ENCODE data around the gene GOSR1. TPM values are rescaled to one million over a fixed set of nuclear protein-coding genes. Genes with fewer than 3 reads are reported as not detected.
"Not testable (repeated sequence)": the region's sequence is repeated elsewhere in the genome, so short reads cannot be mapped to it uniquely, and the experiment has no call there.

The GOSR1 gene
- total RNA-seq, 1 experiment from 2014 or later = 14.8 TPM

DNA sequence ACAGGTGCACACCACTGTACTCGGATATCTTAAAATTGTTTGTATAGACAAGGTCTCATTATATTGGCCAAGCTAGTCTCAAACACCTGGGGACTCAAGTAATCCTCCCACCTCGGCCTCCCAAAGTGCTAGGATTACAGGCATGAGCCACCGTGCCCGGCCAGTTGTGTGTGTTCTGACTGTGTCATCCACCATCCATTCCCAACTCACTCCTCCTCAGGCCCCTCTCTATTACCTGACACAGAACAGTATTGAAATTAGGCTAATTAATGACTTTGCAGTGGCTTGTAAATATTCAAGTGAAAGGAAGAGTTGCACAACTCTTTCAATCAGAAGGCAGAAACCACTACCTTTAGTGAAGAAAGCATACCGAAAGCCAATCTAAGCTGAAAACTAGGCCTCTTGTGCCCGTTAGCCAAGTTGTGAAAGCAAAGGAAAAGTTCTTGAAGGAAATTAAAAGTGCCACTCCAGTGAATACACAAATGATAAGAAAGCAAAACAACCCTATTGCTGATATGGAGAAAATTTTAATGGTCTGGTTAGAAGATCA, 28.7 kb downstream of the GOSR1 start:
- DNase-seq (ENCODE audit: low spot score) = no peak

DNA sequence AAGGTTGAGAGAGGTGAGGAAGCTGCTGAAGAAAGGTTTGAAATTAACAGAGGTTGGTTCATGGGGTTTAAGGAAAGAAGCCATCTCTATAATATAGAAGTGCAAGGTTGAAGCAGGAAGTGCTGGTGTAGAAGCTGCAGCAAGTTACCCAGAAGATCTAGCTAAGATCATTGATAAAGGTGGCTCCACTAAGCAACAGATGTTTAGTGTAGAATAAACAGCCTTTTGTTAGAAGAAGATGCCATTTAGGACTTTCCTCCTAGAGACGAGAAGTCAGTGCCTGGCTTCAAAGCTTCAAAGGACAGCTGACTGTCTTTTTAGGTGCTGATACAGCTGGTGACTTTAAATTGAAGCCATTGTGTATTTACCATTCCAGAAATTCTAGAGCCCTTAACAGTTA, 29.3 kb downstream of the GOSR1 start:
- DNase-seq (ENCODE audit: low spot score) = no peak

DNA sequence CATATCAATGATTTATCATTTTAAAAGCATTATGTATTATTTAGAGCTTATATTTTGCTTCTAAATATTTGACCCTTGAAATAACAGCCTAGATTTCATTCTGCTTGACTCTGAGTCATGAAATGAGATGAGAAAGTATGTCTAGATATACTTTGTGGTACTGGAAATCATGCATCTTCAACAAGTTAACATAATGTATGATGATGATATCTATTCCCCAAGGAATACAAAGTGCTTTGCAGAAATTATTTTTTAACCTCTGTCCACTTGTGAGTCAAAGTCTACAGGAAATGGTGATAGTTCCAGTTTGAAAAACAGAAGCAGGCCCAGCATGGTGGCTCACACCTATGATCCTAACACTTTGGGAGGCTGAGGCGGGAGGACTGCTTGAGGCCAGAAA, 36.1 kb downstream of the GOSR1 start:
- no peak for DNase-seq (ENCODE audit: low spot score)

DNA sequence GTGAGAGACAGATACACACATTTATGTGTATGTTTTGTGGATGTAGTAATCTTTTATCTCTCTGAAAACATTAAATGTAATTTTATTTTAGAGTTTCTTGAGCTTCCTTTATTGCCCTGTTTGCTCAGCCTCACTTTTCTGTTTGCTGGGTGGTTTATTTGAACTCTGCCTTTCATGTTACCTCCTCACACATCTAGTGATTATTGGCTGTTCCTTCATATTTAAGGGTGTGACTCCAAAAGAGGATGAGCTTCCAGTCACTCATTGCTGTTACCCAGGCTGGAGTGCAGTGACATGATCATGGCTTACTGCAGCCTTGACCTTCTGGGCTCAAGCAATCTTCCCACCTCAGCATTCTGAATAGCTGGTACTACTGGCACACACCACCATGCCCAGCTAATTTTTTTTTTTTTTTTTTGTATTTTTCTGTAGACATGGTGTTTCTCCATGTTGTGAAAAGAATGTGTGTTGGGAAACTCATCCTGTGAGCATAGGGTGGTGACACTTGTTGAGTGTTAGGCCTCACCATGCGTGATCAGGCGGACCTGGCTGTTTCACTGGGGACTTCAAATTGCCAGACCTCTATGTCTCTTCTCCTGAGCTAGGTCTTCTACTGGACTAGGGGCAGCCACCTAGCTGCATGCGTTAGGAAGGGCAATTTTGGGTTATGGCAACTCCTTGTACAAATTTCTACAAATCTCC, 37.8 kb downstream of the GOSR1 start:
- DNase-seq (ENCODE audit: low spot score) = no peak

DNA sequence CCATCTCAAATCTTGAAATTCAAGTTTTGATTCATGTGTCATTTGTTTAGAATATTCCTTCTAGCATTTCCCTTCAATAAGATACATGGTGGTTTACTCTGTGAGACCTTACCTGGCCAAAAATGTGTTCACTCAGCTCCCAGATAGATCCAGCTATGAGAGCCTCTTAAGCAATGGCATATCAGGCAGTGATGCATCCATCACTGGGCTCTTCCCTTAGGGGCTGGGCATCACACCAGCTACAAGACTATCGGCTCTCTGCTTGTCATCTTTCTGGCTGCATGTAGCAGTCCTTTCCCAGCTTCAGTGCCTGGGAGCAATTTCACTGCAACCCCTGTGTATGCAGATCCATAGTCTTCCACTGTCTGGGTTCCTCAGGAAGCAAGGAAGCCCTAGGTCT, 40.6 kb downstream of the GOSR1 start:
- DNase-seq (ENCODE audit: low spot score) = no peak

DNA sequence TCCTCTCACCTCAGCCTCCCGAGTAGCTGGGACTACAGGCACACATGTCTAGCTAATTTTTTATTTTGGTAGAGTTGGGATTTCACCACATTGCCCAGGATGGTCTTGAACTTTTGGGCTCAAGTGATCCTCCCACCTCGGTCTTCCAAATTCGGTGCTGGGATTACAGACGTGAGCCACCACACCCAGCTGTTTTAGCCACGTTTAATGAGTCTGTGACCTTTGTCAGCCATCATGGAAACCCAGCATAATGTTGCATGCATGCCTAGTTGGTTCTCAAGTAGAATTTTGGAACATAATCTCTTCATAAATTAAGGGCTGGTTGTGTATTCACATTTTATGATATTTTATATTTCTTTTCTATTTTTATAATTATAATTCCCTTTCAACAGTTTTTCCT, 42.0 kb downstream of the GOSR1 start:
- DNase-seq (ENCODE audit: low spot score) = no peak

DNA sequence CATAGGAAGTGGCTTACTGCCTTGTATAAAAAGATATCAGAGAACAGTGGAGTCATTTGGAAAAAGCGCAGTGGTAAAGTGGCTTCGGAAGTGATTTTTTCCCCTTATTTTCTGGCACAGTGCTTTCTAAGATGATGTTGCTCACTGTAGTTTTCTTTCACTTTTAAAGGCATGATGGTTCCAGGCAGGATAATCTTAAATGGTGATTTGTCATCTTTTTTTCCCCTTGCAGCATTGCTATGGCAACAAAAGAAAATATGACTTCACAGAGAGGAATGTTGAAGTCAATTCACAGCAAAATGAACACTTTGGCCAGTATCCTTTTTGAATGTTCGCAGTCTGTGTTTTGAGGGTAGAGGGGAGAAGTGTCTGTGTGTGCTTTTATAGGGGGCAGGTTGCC, 42.5 kb downstream of the GOSR1 start:
- DNase-seq (ENCODE audit: low spot score) = no peak

DNA sequence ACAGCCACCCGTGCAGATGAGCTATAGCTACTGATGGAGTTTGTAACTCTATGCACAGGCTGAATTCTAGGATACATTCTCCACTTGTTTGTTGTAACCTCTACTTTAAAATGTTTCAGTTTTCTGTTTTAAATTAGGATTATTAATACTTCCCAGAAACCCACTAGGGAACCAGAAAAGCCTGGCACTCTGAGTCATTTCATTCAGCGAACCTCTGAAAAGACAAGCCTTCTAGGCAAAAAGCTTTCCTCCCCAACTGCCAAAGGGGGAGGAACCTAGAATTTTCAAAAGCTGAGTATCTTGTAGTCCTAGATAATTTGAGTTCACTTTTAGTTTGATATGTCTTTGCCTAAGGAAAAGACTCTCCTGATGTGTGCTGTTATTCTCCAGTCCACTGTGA, 43.2 kb downstream of the GOSR1 start:
- DNase-seq (ENCODE audit: low spot score) = no peak

DNA sequence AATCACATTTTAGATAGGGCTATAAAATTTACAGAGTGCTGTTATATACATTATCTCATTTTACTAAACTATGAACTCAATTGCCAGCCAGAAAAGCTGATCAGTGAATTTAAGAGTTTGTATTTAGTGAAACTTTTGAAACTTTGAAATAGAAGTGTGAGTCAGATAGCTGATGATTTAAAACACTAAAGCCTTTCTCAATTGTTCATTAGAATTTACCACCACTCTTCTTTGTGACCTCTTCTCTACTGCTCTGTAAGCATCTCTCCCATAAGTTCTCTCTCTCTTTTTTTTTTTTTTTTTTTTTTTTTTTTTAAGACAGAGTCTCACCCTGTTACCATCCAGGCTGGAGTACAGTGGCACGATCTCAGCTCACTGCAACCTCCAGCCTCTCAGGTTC, 43.7 kb downstream of the GOSR1 start:
- no peak for DNase-seq (ENCODE audit: low spot score)

DNA sequence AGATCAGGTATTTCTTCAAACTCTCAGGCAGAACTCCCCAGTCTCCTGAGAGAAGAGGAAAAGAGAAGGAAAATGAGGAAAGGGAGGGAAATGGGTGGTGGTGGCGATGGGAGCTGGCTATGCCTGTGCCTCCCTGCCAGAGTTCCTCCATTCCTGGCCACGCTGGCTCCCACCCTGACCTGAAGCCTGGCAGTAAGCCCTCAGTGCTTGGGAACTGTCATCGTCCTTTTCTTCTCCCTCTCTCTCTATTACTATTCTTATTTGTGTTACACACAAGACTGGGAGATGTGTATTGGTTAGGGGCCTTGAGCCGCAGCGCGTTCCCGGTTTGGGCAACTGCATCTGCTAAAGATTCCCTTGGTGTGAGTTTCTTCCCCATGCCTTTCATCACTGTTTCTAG, 44.6 kb downstream of the GOSR1 start:
- no peak for DNase-seq (ENCODE audit: low spot score)

DNA sequence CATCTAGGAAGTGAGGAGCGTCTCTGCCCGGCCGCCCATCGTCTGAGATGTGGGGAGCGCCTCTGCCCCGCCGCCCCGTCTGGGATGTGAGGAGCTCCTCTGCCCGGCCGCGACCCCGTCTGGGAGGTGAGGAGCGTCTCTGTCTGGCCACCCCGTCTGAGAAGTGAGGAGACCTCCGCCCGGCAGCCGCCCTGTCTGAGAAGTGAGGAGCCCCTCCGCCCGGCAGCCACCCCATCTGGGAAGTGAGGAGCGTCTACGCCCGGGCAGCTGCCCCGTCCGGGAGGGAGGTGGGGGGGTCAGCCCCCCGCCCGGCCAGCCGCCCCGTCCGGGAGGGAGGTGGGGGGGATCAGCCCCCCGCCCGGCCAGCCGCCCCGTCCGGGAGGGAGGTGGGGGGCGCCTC, 46.0 kb downstream of the GOSR1 start:
- DNase-seq (ENCODE audit: low spot score) = not testable (repeated sequence)

DNA sequence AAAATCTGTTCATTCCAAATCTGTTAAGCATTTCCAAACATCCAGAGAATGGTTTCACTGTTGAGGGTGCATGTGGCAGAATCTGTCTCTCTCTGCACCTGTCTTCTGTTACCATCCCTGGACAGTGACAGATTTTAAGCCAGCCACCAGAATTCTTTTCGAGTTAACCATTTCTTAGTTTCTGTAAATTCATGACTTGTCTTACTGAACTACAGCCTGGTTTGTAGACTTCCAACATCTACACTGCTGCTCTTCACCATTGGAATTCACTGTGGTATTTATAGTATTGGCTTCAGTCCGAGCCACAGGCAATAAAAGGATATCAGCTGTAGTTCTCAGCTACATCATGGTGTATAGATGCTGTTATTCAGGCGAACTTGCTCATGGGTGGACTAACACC, 47.6 kb downstream of the GOSR1 start:
- DNase-seq (ENCODE audit: low spot score) = no peak

DNA sequence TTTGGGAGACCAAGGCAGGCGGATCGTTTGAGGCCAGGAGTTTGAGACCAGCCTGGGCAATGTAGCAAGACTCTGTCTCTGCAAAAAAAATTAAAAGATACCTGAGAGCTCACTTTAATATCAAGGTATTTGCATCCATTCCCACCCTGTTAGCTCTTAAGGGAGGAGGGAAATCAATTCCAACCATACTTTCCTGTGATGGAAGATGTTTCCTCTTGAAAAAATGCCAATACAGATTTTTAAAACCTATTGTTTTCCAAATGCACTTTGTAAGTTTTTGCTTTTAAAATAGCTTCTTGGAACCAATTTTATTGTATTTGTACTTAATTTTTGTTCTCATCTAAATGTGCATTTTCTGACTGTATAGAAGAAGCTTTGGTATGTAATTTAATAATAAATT, 49.2 kb downstream of the GOSR1 start:
- DNase-seq (ENCODE audit: low spot score) = no peak

DNA sequence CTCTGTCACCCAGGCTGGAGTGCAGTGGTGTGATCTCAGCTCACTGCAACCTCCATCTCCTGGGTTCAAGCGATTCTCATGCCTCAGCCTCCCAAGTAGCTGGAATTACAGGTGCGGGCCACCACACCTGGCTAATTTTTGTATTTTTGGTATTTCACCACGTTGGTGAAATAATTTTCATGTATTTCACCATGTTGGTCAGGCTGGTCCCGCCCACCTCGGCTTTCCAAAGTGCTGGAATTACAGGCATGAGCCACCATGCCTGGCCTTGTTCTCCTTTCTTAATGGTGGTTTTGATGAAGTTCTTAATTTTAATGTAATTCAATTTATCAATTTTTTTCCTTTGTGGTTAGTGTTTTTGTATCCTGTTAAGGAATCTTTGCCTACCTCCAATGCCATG, 51.5 kb downstream of the GOSR1 start:
- not testable (repeated sequence) for DNase-seq (ENCODE audit: low spot score)

DNA sequence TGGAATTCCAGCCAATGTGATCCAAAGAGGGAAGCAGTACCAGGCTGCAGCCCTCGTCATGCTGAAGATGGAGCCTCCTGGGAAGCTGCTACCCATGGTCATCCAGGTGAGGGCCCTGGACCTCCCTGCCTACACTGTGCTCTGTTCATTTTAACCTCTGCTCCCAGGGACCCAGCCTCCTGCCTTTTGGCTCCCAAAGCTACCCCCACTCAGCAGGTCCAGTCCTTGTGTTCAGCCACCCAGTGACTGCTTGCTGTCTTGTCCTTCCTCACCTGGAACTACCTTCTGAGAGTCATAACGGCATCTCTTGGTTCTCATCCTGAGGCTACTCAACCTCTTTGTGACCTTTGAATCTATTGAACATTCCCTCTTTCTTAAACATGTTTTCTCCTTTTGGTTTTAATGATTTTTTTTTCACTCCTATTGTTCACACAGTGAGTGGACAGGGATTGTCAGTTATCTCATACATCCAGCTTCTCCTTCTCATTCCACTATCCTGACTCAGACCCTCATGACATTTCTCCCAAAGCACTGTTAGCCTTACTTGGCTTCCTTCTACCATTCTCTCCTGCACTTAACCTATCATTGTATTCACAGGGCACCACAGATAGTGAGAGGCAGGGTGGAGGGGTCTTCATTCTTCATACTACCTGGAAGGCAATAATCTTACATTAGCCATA, 53.3 kb downstream of the GOSR1 start:
- no peak for DNase-seq (ENCODE audit: low spot score)

DNA sequence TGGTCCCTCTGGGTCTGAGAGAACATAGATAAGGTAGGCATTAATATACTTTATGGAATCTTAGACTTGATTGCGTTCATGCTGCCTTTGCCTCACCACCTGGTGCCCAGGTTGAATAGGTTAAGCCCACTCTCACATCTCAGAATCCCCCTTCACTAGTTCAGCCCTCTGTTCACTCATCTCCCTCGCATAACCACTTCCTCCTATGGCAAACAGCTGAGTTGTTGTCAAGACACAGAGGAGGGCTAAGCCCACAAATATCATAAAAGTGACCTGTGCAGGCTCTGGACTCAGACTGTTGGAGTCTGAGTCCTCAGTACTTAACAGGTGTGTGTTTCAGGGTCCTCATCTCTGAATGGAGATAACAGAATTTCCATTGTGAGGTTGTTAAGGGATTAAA, 55.7 kb downstream of the GOSR1 start:
- DNase-seq (ENCODE audit: low spot score) = no peak

DNA sequence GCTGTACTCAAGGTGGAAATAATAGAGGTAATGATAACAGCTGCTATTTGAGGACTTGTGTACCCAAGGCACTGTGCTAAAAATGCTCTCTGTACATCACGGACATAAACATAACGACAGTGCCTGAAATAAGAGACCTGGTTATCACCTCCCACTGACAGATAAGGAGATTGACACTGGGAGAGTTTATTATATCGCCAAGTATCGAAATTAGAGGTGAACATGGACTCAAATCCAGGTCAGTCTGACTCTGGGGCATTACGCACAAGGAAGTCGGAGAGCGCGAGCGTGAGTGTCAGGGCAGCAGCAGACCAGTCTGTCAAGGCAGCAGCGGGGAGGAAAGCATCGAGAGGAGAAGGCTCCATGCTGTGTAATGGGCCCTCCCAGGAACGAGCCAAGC, 57.1 kb downstream of the GOSR1 start:
- no peak for DNase-seq (ENCODE audit: low spot score)

DNA sequence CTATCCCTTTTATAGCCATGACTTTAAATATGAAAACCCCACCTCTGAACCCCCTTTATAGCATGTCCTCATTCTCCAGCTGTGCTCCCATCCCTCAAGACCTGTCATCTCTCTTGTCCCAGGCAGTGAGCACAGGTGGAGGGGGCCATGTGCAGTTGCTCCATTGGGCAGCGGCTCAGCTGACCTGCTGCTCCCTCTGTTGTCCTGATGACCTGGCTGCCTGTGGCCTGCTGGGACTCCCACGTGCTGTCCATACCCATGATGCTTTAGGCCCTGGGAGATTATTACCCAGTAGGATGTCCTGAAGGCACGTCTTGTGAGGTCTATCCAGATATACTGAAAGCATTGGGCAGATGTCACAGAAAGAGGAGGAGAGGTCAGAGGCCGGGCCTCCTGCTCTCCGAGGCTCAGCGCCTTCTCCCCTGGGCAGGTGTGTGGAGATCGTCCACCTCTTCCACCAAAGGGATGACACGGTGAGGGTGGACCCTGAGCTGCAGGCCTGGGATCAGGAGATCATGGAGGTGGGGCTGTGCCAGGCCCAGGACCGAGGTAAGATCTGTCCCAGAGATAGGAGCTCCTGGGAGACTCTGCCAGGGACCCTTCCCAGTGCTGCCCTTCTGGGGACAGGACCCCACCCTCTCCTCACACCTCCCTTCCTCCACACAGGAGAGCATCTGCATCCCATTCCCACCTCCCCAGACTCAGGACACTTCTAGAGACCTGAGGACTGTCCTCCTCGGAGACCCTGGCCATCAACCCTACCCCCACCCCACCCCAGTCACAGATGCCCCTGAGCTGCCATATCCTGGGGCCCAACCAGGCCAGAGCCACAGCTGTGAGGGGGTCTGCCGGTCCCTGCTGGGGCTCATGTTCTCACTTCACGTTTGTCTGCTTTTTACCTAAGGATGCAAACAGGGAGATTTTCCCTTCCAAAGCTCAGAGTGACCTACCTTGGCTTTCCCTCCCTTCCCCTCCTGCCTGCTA, 58.0 kb downstream of the GOSR1 start:
- DNase-seq (ENCODE audit: low spot score) = no peak

DNA sequence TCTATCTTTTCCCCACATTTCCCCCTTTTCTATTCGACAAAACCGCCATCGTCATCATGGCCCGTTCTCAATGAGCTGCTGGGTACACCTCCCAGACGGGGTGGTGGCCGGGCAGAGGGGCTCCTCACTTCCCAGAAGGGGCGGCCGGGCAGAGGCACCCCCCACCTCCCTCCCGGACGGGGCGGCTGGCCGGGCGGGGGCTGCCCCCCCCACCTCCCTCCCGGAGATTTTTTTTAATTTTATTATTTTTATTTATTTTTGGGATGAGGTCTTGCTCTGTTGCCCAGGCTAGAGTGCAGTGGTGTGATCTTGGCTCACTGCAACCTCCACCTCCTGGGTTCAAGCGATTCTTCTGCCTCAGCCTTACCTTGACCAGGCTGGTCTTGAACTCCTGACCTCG, 59.6 kb downstream of the GOSR1 start:
- not testable (repeated sequence) for DNase-seq (ENCODE audit: low spot score)

DNA sequence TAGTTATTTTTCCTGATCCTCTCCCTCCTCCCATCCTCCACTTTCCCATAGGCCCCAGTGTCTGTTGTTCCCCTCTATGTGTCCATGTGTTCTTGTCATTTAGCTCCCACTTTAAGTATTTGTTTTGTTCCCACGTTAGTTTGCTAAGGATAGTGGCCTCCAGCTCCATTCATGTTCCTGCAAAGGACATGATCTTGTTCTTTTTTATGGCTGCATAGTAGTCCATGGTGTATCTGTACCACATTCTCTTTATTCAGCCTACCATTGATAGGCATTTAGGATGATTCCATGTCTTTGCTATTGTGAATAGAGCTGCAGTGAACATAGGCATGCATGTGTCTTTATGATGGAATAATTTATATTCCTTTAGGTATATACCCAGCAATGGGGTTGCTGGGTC, 60.5 kb downstream of the GOSR1 start:
- DNase-seq (ENCODE audit: low spot score) = not testable (repeated sequence)

DNA sequence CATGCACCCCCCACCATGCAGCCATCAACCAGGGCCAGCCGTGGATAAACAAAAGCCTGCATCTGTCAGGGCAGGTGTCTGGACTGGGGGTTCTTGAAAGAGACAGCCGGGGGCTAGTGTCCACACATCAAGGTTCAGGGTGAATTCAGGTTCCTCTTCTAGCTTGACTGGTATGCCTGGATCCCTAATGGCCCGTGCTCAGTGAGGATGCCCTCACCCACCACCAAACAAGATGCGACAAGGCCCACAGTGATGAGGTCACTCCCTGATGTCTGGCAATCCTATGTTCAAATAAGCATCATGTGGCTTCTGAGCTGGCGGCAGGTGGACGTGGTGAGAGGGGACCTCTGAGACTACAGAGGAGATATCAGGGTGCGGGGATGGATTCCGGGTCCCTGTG, 64.6 kb downstream of the GOSR1 start:
- no peak for DNase-seq (ENCODE audit: low spot score)

DNA sequence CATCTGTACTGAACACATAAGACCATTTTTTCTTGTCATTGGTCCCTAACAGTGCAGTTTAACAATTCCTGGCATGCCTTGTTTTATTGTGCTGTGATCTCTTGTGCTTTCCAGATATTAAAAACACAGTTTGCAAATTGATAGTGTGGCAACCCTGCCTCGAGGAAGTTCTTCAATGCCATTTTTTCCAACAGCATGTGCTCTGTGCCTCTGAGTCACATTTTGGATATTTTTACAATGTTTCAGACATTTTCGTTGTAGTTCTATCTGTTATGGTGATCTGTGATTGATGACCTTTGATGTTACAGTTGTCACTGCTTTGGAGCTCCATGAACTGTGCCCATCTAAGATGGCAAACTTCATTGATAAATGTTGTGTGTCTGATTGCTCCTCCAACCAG, 66.2 kb downstream of the GOSR1 start:
- DNase-seq (ENCODE audit: low spot score) = no peak
